BE2C (cell line): ENCODE results near the gene PDCD1.
A peak's percentile ranks its signal among the peaks of the same experiment; 100 is the strongest.

Source experiments
- DNase-seq: peaks from one replicate; pipeline ENCODE4 v3.0.0-alpha.2; 2020
- H3K27me3 ChIP-seq: fragments of 250-450 bp; sonication (Bioruptor Pico); 2 replicates; pipeline ENCODE4 v1.5.1; 2020; ENCODE audit warnings: mild to moderate bottlenecking
- H3K36me3 ChIP-seq: fragments of 250-450 bp; sonication (Bioruptor Pico); 2 replicates; pipeline ENCODE4 v1.5.1; 2020; ENCODE audit warnings: mild to moderate bottlenecking
- H3K4me1 ChIP-seq: fragments of 250-450 bp; sonication (Bioruptor Pico); 2 replicates; pipeline ENCODE4 v1.5.1; 2020
- H3K4me3 ChIP-seq: 2 replicates; pipeline ENCODE4 v1.5.1; 2011; ENCODE audit warnings: low read depth, low read length
- H3K9me3 ChIP-seq: fragments of 250-450 bp; sonication (Bioruptor Pico); 2 replicates; pipeline ENCODE4 v1.5.1; 2020
- CTCF ChIP-seq: IDR thresholded peaks from 2 replicates; pipeline ENCODE4 v1.5.1; 2012; ENCODE audit warnings: mild to moderate bottlenecking, low read depth, low read length

Gene PDCD1

GRCh38 chr2:241852116-241852980 lies 6.3 kb downstream of the PDCD1 start:
- H3K9me3 ChIP-seq, result no peaks in the 10 kb centered on the region
- TF ChIP-seq CTCF, result no peak

GRCh38 chr2:241851325-241852115 lies 7.2 kb downstream of the PDCD1 start:
- peaks cover 16% of the 10 kb centered on the region for H3K4me1 ChIP-seq
- no peak for TF ChIP-seq CTCF
- DNase-seq, result peak; percentile 8
- H3K27me3 ChIP-seq, result no peaks in the 10 kb centered on the region
- H3K36me3 ChIP-seq, result no peaks in the 10 kb centered on the region
- H3K4me3 ChIP-seq, result no peak overlapping the region
- no peaks in the 10 kb centered on the region for H3K9me3 ChIP-seq

More at GRCh38 chr2:241852116-241852980, 6.3 kb downstream of the PDCD1 start:
- Histone ChIP-seq H3K36me3 (no peaks in the 10 kb centered on the region), H3K4me1 (peaks cover 16% of the 10 kb centered on the region), H3K4me3 (no peak overlapping the region), H3K27me3 (no peaks in the 10 kb centered on the region)
- peak; percentile 6 for DNase-seq

GRCh38 chr2:241850544-241851324 lies 8.0 kb downstream of the PDCD1 start:
- peak; percentile 29 for DNase-seq
- no peaks in the 10 kb centered on the region for H3K36me3 ChIP-seq
- no peak for TF ChIP-seq CTCF
- H3K4me1 ChIP-seq, result peaks cover 16% of the 10 kb centered on the region
- H3K4me3 ChIP-seq, result no peak overlapping the region
- H3K27me3 ChIP-seq, result no peaks in the 10 kb centered on the region
- no peaks in the 10 kb centered on the region for H3K9me3 ChIP-seq

- peak; percentile 29 for DNase-seq
These were observed 8.8 kb downstream of the PDCD1 start for GRCh38 chr2:241849616-241850543.

More at GRCh38 chr2:241849616-241850543, 8.8 kb downstream of the PDCD1 start:
- Histone ChIP-seq H3K27me3 (no peaks in the 10 kb centered on the region), H3K4me1 (peaks cover 16% of the 10 kb centered on the region), H3K9me3 (no peaks in the 10 kb centered on the region), H3K36me3 (no peaks in the 10 kb centered on the region), H3K4me3 (no peak overlapping the region)
- TF ChIP-seq CTCF, result no peak
